Kidney (tissue), 14 donors: ENCODE results near the gene TRPM3. TPM values are rescaled to one million over a fixed set of nuclear protein-coding genes. Genes with fewer than 3 reads are reported as not detected.

Experiments used
- DNase-seq, 5 donors: peaks; one replicate each; pipeline ENCODE4 v3.0.0-alpha.2; 2013 to 2020
- FAIRE-seq: peaks from 2 replicates; lab custom pipeline; 2012; peaks lifted over from hg19 to GRCh38; lab: Jason Lieb, UNC
- H3K27ac ChIP-seq, 2 donors: one replicate each; pipeline ENCODE4 v1.7.0; 2013; ENCODE audit warnings: low read depth in 2 of 2, low read length in 2 of 2, inconsistent platforms in 1 of 2
- H3K27me3 ChIP-seq: one replicate; pipeline ENCODE4 v1.7.1; 2013; ENCODE audit warnings: low read length, inconsistent platforms; ENCODE audit not compliant: control insufficient read depth, insufficient read depth
- H3K36me3 ChIP-seq, 3 donors: one replicate each; pipeline versions ENCODE4 v1.7.0 to v1.7.1; 2013; ENCODE audit warnings: low read length in 3 of 3, control low read depth in 1 of 3, inconsistent platforms in 1 of 3; ENCODE audit not compliant: insufficient read depth in 3 of 3, control insufficient read depth in 2 of 3
- H3K4me1 ChIP-seq, 3 donors: one replicate each; pipeline versions ENCODE4 v1.7.0 to v1.7.1; 2013; ENCODE audit warnings: low read length in 3 of 3, inconsistent platforms in 1 of 3, low read depth in 1 of 3; ENCODE audit not compliant: control insufficient read depth in 2 of 3, insufficient read depth in 2 of 3
- H3K4me3 ChIP-seq, 3 donors: one replicate each; pipeline versions ENCODE4 v1.7.0 to v1.8.1; 2013; ENCODE audit warnings: low read length in 3 of 3, control low read depth in 1 of 3, inconsistent platforms in 1 of 3
- H3K9ac ChIP-seq, 3 donors: one replicate each; pipeline versions ENCODE4 v1.7.0 to v1.7.1; 2013; ENCODE audit warnings: low read length in 3 of 3, control low read depth in 1 of 3, inconsistent platforms in 1 of 3
- H3K9me3 ChIP-seq, 3 donors: one replicate each; pipeline versions ENCODE4 v1.7.0 to v1.7.1; 2013; ENCODE audit warnings: low read length in 3 of 3, control low read depth in 1 of 3, inconsistent platforms in 1 of 3; ENCODE audit not compliant: control insufficient read depth in 2 of 3, insufficient read depth in 1 of 3
- CTCF ChIP-seq: IDR thresholded peaks from 3 replicates; pipeline ENCODE4 v1.5.1; 2012; ENCODE audit warnings: mild to moderate bottlenecking, moderate library complexity, borderline replicate concordance; ENCODE audit not compliant: insufficient read depth; ENCODE audit errors: extremely low read depth
- intact Hi-C: fragments of 100-400 bp; cut with DNase I; formaldehyde crosslinking; loops from one replicate; pipeline ENCODE4 v1.11.1; 2022
- polyA plus RNA-seq: library from polyadenylated mRNA; stranded (reverse); fragments of 350-450 nt; fragmentation: Illumina TruSeq; extraction: RNeasy Lipid Tissue Mini Kit (QIAGEN cat#74804); gene quantifications from one replicate; pipeline ENCODE4 v1.2.3, GENCODE V29; 2014; ENCODE audit warnings: low read depth, low replicate concordance; ENCODE audit not compliant: insufficient read depth
- total RNA-seq: library from RNA; stranded (reverse); fragmentation: NEBNext Ultra II Directional; extraction: Animal tissue kit (Norgen Biotek cat#: 25700); gene quantifications from one replicate; pipeline ENCODE4 v1.2.1, GENCODE V29; 2021
- donor health status: control.
- donor health status: control.
- donor health status: control.
- donor health status: control.
- donor health status: control.
- donor health status: DM: yes; HTN: yes; CAD: no.
- donor health status: Normal renal cell carcinoma (clear cell type).

TRPM3 gene
- total and polyA plus RNA-seq, 2 donors from 2014 or later: 8.8 to 11.4 TPM

- DNase-seq: no peak
- intact Hi-C loops: no loop called here
- H3K4me3 ChIP-seq: no peak overlapping the region
- H3K9ac ChIP-seq: no peak overlapping the region
- no peak for FAIRE-seq
- no peaks in the 10 kb centered on the region for H3K36me3 ChIP-seq
- no peaks in the 10 kb centered on the region for H3K9me3 ChIP-seq
- no peaks in the 10 kb centered on the region for H3K27me3 ChIP-seq
- H3K4me1 ChIP-seq: peaks cover 0 to 9% (median 6%) of the 10 kb centered on the region in 3 donors
- H3K27ac ChIP-seq: peak overlapping the region; percentile 12 to 26
- no peak for TF ChIP-seq CTCF
These were observed 541.7 kb downstream of the TRPM3 start for GRCh38 chr9:70579686-70580085.

GRCh38 chr9:70578720-70579119, 542.7 kb downstream of the TRPM3 start:
- no peak for TF ChIP-seq CTCF
- FAIRE-seq (no peak), DNase-seq (no peak)
- H3K4me3 ChIP-seq: no peak overlapping the region
- H3K36me3 ChIP-seq: no peaks in the 10 kb centered on the region
- H3K27me3 ChIP-seq: no peaks in the 10 kb centered on the region
- H3K9ac ChIP-seq: no peak overlapping the region
- peaks cover 0 to 19% (median 10%) of the 10 kb centered on the region in 3 donors for H3K4me1 ChIP-seq
- no peak overlapping the region for H3K27ac ChIP-seq
- intact Hi-C loops: no loop called here
- no peaks in the 10 kb centered on the region for H3K9me3 ChIP-seq

DNA sequence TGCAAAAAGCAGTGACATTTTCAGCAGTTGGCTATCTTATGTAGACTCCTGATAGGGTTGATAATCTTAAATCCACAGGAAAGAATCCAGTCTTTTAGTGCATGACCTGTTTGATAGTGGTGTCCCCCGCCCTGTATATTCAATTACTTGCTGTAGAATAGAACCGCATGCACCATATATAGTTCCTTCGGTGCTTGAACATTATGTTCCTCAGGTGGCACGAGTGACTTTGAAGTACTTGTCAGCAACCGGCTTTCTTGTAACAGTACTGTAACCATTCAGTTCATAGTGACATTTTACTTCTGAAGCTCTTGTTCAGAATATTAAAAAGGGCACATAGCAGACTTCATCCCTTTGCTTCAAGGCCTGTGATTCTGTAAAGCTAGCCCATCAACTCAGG, 543.8 kb downstream of the TRPM3 start:
- no peak overlapping the region for H3K9ac ChIP-seq
- DNase-seq (no peak), FAIRE-seq (no peak)
- no peak for TF ChIP-seq CTCF
- intact Hi-C loops: no loop called here
- no peaks in the 10 kb centered on the region for H3K27me3 ChIP-seq
- H3K9me3 ChIP-seq: no peaks in the 10 kb centered on the region
- H3K4me3 ChIP-seq: no peak overlapping the region
- H3K36me3 ChIP-seq: no peaks in the 10 kb centered on the region
- peaks cover 0 to 21% (median 12%) of the 10 kb centered on the region in 3 donors for H3K4me1 ChIP-seq
- peak overlapping the region in 1 of 2 donors; percentile 4 for H3K27ac ChIP-seq

DNA sequence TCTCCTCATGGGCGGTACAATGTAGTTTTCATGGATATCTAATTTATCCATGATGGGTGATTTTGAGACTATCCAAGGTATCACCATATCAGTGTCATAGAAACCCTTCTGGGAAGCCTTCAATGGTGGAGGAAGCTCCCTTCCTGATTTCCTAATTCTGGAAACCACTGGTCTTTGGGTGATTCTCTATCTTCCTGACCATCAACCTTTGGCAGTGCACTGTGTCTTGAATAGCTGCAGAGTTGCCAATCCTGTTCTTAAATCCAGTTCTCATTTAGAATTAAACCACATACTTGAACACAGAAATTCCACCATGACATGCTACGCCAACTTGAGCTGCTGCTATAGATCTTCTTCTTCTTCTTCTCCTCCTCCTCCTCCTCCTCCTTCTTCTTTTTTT, 545.3 kb downstream of the TRPM3 start:
- no peak for TF ChIP-seq CTCF
- peak overlapping the region; percentile 24 to 33 for H3K27ac ChIP-seq
- intact Hi-C loops: no loop called here
- H3K4me3 ChIP-seq: no peak overlapping the region
- H3K9ac ChIP-seq: no peak overlapping the region
- FAIRE-seq (no peak), DNase-seq (no peak)
- no peaks in the 10 kb centered on the region for H3K9me3 ChIP-seq
- H3K4me1 ChIP-seq: peaks cover 0 to 21% (median 12%) of the 10 kb centered on the region in 3 donors
- no peaks in the 10 kb centered on the region for H3K36me3 ChIP-seq
- H3K27me3 ChIP-seq: no peaks in the 10 kb centered on the region
